Hematopoietic multipotent progenitor cell treated with erythropoietin and hydrocortisone succinate and interleukin-3 and kit ligand, for 8 days (in vitro differentiated cells): Measurements from ENCODE around the gene DHX38.

ENCODE experiments used
- DNase-seq: peaks from one replicate; pipeline ENCODE4 v3.0.0-alpha.2; 2015

Gene DHX38

GRCh38 chr16:72123426-72123825 lies 29.8 kb downstream of the DHX38 start:
- no peak for DNase-seq

DNA sequence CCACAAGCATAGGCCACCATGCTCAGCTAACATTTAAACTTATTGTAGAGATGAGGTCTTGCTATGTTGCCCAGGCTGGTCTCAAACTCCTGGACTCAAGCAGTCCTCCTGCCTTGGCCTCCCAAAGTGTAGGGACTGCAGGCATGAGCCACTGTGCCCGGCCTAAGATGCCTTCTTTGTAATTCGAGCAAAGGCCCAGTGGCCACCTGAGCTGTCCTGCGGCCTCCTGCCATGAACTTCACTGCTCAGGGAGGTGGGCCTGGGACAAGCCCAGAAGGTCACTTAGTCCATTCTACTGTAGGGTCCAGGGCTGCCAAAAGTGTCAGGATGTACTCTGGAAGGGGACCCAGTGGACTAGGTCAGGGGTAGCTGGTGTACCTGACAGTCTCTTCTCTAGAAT lies 30.5 kb downstream of the DHX38 start:
- no peak for DNase-seq

DNA sequence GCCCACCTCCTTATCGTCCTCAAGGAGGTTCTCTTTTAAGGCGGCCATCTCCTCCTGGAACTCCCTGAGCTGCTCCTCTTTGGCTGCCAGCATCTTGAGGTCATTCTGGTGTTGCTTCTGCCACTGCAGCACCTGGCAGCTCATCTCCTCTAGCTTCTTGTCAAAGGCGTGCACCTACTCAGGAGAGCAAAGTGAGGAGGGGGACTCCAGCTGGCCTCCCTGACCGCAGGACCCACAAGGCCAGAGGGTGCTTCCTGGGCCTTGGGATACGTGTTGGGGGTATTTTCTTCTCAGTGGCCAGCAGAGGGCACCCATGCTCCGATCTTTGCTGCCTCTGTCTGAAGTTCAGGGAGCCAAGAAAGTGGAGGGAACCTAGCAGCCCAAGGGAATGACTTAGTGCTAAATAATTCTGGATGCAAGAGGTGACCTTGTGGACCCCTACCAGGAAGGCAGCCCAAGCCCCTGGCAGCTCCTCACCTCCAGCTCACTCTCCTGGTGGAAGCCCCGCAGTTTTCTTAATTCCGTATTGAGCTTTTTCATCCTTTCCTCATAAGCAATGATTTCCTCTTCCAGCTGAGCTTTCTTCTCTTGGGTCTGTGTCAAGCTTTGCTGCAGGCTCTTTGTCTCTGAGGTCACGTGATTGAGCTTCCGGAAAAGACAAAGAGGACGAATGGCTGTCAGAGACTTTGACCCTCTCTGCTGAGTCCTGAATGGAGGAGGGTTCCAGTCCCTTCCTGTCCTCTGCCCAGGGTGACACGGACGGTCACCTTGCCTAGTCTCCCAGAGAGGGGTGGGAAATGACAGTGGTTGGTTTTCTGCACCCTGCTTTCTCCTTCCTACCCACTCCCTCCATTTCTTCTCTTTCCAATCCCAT lies 31.4 kb downstream of the DHX38 start:
- DNase-seq: peak; percentile 63

- DNase-seq: no peak
Measured at GRCh38 chr16:72125635-72126428, 32.2 kb downstream of the DHX38 start.

GRCh38 chr16:72126429-72126765 lies 32.8 kb downstream of the DHX38 start:
- DNase-seq: peak; percentile 13

GRCh38 chr16:72128701-72129100 lies 35.1 kb downstream of the DHX38 start:
- no peak for DNase-seq

- no peak for DNase-seq
Measured at GRCh38 chr16:72129976-72130656, 36.5 kb downstream of the DHX38 start.

GRCh38 chr16:72131036-72131435 lies 37.4 kb downstream of the DHX38 start:
- no peak for DNase-seq

DNA sequence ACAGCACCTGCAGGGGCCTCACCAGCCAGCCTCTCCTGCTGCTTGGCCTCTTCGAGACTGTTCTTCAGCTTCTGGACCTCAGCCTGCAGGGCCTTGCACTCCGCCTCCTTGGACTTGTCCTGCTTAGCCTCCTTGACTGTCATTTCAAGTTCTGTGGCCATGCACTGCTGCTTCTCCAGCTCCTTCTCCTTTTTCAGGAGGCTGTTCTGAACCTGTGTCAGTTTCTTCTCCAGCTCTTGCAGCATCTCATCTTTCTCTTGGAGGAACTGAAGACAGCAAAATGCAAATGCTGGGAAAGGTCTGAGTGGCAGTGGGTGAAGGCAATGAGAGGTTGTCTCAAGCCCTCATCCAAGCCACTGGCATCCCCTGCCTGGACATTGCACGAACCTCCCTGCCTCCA lies 39.1 kb downstream of the DHX38 start:
- DNase-seq: no peak

DNA sequence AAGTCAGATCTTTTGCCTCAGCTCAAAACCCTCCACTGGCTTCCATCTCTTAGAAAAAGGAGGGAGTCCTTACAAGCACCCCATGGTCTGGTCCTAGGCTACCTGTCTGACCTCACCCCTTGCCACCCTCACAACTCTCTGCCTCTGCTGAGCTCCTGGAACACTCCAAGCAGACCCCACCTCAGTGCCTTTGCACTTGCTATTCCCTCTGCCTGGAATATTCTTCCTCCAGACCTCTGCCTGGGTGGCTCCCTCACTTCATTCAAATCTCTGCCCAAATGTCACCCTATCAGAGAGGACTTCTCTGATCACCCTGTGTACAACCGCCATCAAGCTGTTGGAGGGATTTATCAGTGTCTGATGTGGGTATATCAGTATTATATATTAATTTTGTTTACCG lies 40.9 kb downstream of the DHX38 start:
- no peak for DNase-seq

- no peak for DNase-seq
Measured at GRCh38 chr16:72137380-72138063, 43.9 kb downstream of the DHX38 start.

DNA sequence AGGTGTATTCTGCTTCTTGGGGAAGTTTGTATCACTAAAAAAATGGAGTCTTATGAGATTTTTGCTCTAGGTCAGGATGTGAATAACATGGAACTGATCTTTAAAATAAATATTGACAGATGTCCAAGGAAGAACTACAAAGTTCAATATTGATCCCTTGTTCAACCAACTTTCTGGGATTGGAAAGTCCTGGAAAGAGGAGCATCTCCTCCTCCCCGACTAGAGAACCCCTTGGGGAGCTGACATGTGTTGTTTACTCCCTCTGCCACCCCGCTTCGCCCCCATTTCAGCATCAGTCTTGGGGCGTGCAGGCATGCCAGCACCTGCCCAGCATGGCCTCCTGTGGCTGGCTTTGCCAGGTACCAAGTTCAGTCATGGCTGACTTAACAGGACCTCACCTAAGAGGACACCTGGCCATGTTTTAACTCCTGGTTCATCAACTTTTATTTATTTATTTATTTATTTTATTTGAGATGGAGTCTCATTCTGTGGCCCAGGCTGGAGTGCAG lies 44.5 kb downstream of the DHX38 start:
- DNase-seq: no peak

DNA sequence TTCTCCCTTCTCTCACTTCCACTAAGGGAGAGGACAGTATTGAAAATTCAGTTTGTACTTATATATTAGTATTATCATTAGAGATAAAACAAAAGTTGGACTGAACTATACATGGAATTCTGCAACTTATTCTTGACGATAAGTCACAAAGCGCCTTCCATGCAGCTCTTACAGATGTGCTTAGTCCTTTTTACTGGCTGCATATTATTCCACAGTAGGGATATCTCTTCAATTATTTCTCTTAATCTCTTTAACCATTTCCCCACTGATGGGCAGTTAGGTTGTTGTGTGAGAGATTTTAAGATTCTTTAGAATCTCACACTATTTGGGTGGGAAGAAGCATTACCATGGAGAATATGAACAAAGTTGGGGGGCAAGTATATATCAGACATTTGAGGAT lies 46.3 kb downstream of the DHX38 start:
- no peak for DNase-seq

DNA sequence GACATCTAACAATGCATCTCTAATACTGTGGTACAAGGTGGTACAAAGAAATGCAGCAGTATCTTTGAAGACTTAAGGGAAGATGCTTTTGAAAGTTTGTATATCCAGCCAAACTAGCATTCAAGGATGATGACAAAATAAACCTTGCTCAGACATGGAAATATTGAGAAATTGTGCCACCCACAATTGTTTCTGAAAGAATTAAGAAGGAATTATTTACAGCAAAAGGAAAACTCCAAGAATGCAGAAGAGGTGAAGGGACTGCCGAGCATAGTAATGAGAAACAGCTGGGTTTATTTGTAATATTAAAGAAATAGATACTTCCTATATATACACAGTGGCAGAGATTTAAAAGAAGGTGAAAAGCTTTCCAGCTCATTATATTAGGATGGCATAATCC lies 48.8 kb downstream of the DHX38 start:
- DNase-seq: no peak

DNA sequence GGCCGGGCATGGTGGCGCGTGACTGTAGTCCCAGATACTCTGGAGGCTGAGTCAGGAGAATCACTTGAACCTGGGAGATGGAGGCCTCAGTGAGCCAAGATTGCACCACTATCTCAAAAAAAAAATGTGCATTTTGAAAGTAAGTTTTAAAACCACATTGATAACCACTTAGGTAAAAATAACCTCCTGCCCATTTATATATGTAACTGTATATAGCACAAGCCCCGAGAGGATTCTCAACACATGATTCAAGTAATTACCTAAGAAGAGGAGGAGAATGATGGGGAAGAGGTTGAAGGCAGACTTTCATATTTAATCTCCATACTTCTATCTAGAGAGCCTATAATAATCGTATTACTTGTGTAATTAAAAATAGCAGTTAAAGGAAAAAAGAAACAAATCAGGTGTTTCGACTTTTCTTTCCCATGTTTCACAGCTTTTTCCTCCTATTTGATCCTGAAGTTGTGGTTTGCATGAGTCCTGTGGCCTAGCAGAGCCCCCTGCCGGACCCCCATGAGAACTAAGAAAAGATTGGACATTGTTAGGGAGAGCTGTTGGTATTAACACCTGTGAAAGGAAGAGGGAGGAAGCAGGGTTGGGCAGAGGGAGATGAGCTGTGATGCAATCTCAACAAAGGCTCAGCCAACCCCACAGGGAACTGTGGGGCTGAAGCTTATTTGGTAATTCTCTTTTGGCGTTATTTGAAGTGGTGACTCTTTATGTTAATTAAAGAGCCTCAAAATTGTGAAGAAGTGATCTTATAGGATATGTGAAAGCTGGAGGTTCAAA lies 56.2 kb downstream of the DHX38 start:
- no peak for DNase-seq

DNA sequence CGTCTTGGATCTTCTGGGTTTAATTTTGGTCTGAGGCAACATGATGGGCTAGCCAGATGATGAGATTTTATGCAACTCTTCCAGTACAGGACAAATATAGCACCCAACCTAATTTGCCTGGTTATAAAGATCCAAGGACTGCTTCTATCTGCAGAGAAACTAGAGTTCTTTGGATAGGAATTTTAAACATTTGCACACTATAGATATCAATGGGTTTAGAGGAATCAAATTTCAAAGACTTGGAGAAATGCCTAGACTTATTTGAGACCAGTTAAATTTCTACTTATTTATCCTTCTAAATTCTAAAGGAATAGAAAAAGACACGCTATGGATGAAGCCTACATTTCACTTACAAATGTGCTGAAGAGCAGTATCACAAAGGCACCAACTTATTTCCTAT lies 65.7 kb downstream of the DHX38 start:
- DNase-seq: no peak

DNA sequence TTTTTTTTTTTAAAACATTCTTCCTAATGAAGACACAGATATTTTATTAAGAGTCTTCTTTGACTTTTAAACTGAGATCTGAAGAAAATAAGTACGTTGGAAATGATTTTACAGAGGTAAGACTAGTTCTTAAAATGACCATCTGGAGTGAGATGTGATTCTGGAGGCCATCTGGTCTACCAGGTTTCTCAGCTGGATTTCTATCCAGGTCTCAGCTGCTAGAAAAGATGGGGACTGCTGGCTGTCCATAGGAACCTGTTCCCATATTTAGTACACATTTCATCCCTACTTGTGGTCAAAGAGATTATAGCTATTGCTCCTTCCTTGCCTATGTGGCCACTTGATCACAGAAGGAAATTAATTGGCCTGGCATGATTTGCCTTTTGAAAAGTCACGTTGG lies 66.2 kb downstream of the DHX38 start:
- DNase-seq: no peak

- DNase-seq: no peak
Measured at GRCh38 chr16:72162105-72162692, 68.6 kb downstream of the DHX38 start.
